Calu3 (cell line): ENCODE data around the gene IQCC. TPM values are rescaled to one million over a fixed set of nuclear protein-coding genes. Genes with fewer than 3 reads are reported as not detected.
"Not testable (repeated sequence)": the region's sequence is repeated elsewhere in the genome, so short reads cannot be mapped to it uniquely, and the experiment has no call there.

Source experiments
- Bru-seq: library from RNA; stranded (reverse); fragments of 400-500 nt; gene quantifications from one replicate; lab custom pipeline; 2021; lab: Mats Ljungman, UMichigan
- BruChase-seq, 2 experiments: library from RNA; stranded (reverse); fragments of 400-500 nt; gene quantifications; one replicate each; lab custom pipeline; 2021; lab: Mats Ljungman, UMichigan
- BruUV-seq: library from RNA; stranded (reverse); fragments of 400-500 nt; replicated peaks from 2 replicates; lab custom pipeline; 2021; lab: Mats Ljungman, UMichigan
- CTCF ChIA-PET: fragments of 300-600 bp; sonication (Branson Sonifier 250); formaldehyde crosslinking; loops from one replicate; lab custom pipeline; 2022; ENCODE audit warnings: antibody characterized with exemption; lab: Charles Lee
- DNase-seq: peaks from one replicate; pipeline ENCODE4 v3.0.0; 2022
- H3K27ac Mint-ChIP-seq: one replicate; pipeline ENCODE4 v1.8.0; 2022; ENCODE audit warnings: mixed read lengths; ENCODE audit not compliant: unreplicated experiment
- H3K27me3 Mint-ChIP-seq: one replicate; pipeline ENCODE4 v1.8.0; 2022; ENCODE audit warnings: mixed read lengths; ENCODE audit not compliant: unreplicated experiment
- H3K36me3 Mint-ChIP-seq: one replicate; pipeline ENCODE4 v1.8.0; 2022; ENCODE audit warnings: mild to moderate bottlenecking, moderate library complexity, mixed read lengths; ENCODE audit not compliant: insufficient read depth, unreplicated experiment
- H3K4me1 Mint-ChIP-seq: one replicate; pipeline ENCODE4 v1.8.0; 2022; ENCODE audit warnings: mild to moderate bottlenecking, low read depth, mixed read lengths; ENCODE audit not compliant: unreplicated experiment
- H3K4me3 Mint-ChIP-seq: one replicate; pipeline ENCODE4 v1.8.0; 2022; ENCODE audit warnings: mild to moderate bottlenecking, low read depth, moderate library complexity, mixed read lengths; ENCODE audit not compliant: unreplicated experiment
- H3K9me3 Mint-ChIP-seq: one replicate; pipeline ENCODE4 v1.8.0; 2022; ENCODE audit warnings: low read depth, mixed read lengths; ENCODE audit not compliant: unreplicated experiment
- intact Hi-C: fragments of 100-400 bp; cut with micrococcal nuclease; formaldehyde crosslinking; loops from one replicate; pipeline ENCODE4 v1.10.0; 2022; ENCODE audit not compliant: unreplicated experiment
- long read RNA-seq: library from polyadenylated mRNA; stranded (forward); transcript quantifications from one replicate; pipeline ENCODE4 v2.0.0, GENCODE V29; 2022
- total RNA-seq: library from RNA; stranded (reverse); gene quantifications from 2 replicates; pipeline ENCODE4 v1.2.3, GENCODE V29; 2022
- TF ChIP-seq, protein P1 (sequence below): fragments of 200-600 bp; IDR thresholded peaks from one replicate; pipeline ENCODE4 v1.8.0; 2022; ENCODE audit warnings: antibody characterized with exemption; ENCODE audit not compliant: unreplicated experiment

The IQCC gene
- total RNA-seq (6.6 and 7.6 TPM in 2 replicates), Bru-seq, nascent RNA (percentile 52 among the genes with signal in this experiment), BruChase-seq, experiment 1, labeled RNA remaining after a 6-hour chase (percentile 58 among the genes with signal in this experiment), BruChase-seq, experiment 2, labeled RNA remaining after a 2-hour chase (percentile 58 among the genes with signal in this experiment)
- long read RNA-seq, partial matches to known transcripts: 2 of 23 reads
- long read RNA-seq, other reads (novel, unspliced or antisense): 16 of 23 reads

DNA sequence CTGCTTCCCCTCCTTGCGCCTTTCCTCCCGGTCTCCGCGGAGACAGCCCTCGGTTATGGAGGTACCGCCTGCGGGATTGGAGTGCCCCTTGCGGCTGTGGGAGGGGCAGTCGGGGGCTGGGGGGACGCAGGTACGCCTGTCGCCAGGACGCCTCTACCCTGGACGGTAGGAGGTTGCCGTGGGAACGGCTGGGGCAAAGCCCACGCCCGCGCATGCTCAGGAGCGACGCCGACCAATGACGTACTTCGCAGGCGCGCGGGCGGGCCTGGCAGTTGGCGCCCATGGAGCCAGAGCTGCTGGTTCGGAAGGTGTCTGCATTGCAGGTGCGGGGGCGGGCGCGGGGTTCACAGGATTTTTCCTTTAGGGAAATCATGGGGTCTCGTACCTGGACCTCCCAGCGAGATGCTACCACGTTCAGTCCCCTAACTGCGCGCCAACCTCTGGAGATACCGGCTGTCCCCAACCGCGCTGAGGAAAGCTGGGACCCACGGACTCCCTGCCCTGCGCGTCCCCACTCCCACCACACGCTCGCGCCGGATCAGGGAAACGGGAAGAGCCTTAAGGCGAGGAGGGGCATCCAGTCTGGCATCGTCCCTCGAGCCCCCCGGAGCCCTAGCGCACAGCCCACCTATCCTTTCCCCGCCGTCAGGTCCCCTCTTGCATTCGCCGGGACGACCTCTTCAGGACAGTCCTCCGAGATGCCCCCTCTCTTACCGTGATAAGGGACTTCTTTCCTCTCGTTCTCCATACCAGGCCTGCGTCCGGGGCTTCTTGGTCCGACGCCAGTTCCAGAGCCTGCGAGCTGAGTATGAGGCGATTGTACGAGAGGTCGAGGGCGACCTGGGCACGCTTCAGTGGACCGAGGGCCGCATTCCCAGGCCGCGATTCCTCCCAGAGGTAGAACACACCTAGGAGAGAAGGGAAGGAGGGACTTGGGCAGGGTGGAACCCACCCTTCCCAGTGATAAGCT lies at the start of gene IQCC:
Gene IQCC, plus strand, starts transcription at position 271 of the 970 bp plus-strand sequence. Its CDS starts 11 bp downstream, at position 282.
- BruUV-seq: TSS peak; percentile 87
- Mint-ChIP-seq H3K9me3 (no peaks in the 10 kb centered on the region), H3K4me3 (peak within 1 kb of the TSS; percentile 86), H3K27me3 (no peaks in the 10 kb centered on the region), H3K36me3 (peaks cover 63% of the 10 kb centered on the region), H3K27ac (peak within 1 kb of the TSS; percentile 86), H3K4me1 (peaks cover 19% of the 10 kb centered on the region)
- CTCF ChIA-PET: interaction anchor here (0.6 to 0.9 kb wide), 3 partner anchors 9 to 39 kb away, joined by 3 to 4 read pairs (median 3); no protein-coding TSS in a partner anchor
- DNase-seq: peak; percentile 93
- TF ChIP-seq, protein P1, sequence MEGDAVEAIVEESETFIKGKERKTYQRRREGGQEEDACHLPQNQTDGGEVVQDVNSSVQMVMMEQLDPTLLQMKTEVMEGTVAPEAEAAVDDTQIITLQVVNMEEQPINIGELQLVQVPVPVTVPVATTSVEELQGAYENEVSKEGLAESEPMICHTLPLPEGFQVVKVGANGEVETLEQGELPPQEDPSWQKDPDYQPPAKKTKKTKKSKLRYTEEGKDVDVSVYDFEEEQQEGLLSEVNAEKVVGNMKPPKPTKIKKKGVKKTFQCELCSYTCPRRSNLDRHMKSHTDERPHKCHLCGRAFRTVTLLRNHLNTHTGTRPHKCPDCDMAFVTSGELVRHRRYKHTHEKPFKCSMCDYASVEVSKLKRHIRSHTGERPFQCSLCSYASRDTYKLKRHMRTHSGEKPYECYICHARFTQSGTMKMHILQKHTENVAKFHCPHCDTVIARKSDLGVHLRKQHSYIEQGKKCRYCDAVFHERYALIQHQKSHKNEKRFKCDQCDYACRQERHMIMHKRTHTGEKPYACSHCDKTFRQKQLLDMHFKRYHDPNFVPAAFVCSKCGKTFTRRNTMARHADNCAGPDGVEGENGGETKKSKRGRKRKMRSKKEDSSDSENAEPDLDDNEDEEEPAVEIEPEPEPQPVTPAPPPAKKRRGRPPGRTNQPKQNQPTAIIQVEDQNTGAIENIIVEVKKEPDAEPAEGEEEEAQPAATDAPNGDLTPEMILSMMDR: no peak
- intact Hi-C loops: no loop called here

DNA sequence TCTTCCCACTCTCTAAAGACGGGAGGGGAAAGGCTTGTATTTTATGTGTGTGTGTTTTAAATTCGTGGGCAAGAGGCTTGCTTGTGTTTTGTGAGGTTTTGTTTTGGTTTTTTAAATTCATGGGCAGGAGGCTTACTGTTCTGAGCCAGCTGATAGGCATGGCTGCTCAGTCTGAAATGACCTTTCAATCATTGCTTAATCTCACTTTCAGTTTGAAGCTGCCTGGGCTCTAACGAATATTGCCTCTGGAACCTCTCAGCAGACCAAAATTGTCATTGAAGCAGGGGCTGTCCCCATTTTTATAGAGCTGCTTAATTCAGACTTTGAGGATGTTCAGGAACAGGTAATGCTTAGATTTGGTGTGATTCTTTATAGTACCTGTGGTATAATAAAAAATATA lies 46.3 kb upstream of the IQCC start:
- TF ChIP-seq, protein P1: no peak
- Mint-ChIP-seq H3K9me3 (no peaks in the 10 kb centered on the region), H3K27ac (no peak overlapping the region), H3K4me1 (no peaks in the 10 kb centered on the region), H3K27me3 (no peaks in the 10 kb centered on the region), H3K4me3 (no peak overlapping the region), H3K36me3 (peaks cover 40% of the 10 kb centered on the region)
- no peak for DNase-seq
- no TSS peak for BruUV-seq
- intact Hi-C loops: no loop called here
- CTCF ChIA-PET: interaction anchor here (1.1 kb wide), 1 partner anchor 37 kb away, joined by 8 read pairs; no protein-coding TSS in a partner anchor

DNA sequence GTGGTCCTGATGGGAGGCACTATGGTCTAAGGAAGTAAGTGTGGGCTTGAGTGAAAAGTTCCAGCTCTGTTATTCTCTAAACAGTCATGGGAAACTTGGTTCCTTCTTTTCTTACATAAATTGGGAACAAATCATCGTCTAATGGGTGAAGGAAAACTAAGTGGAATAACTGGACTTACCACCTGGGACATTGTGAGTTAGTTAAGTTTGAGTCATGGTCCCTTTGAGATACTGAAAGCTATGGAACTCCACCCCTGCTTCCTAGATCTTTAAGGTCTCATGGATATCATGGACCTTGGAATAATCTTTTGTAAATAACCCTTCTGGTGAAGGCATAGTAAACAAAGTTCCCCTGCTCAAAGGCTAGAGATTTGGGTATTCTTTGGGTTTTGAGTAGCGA lies 42.1 kb upstream of the IQCC start:
- no peaks in the 10 kb centered on the region for H3K9me3 Mint-ChIP-seq
- TF ChIP-seq, protein P1: no peak
- no peaks in the 10 kb centered on the region for H3K27me3 Mint-ChIP-seq
- CTCF ChIA-PET: no interaction called here
- H3K27ac Mint-ChIP-seq: no peak overlapping the region
- DNase-seq: no peak
- intact Hi-C loops: no loop called here
- no peak overlapping the region for H3K4me3 Mint-ChIP-seq
- no peaks in the 10 kb centered on the region for H3K4me1 Mint-ChIP-seq
- no TSS peak for BruUV-seq
- H3K36me3 Mint-ChIP-seq: peaks cover 54% of the 10 kb centered on the region

DNA sequence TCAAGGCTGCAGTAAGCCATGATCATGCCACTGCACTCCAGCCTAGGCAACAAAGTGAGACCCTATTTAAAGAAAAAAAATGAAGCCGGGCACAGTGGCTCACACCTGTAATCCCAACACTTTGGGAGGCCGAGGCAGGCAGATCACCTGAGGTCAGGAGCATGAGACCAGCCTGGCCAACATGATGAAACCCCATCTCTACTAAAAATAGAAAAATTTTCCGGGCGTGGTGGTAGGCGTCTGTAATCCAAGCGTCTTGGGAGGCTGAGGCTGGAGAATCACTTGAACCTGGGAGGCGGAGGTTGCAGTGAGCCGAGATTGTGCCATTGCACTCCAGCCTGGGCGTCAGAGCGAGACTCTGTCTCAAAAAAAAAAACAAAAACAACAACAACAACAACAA lies 39.8 kb upstream of the IQCC start:
- BruUV-seq, H3K27ac Mint-ChIP-seq, DNase-seq, H3K4me1 Mint-ChIP-seq, H3K9me3 Mint-ChIP-seq, H3K27me3 Mint-ChIP-seq, intact Hi-C loops, H3K4me3 Mint-ChIP-seq, CTCF ChIA-PET: not testable (repeated sequence)
- H3K36me3 Mint-ChIP-seq: peaks cover 55% of the 10 kb centered on the region
